Peyer's patch (tissue), 4 donors: ENCODE data around the gene POLR3A. TPM values are rescaled to one million over a fixed set of nuclear protein-coding genes. Genes with fewer than 3 reads are reported as not detected.

Experiments used
- DNase-seq, 3 donors: peaks; one replicate each; pipeline ENCODE4 v3.0.0-alpha.2; 2017 to 2019
- H3K27ac ChIP-seq, 4 donors: fragments of 200-600 bp; sonication (generic); one replicate each; pipeline ENCODE4 v1.5.1; 2016 to 2019
- H3K27me3 ChIP-seq, 2 donors: fragments of 200-600 bp; sonication (generic); one replicate each; pipeline ENCODE4 v1.5.1; 2019
- H3K36me3 ChIP-seq, 3 donors: fragments of 200-600 bp; sonication (generic); one replicate each; pipeline ENCODE4 v1.5.1; 2016 to 2019
- H3K4me1 ChIP-seq, 4 donors: fragments of 200-600 bp; sonication (generic); one replicate each; pipeline ENCODE4 v1.5.1; 2016 to 2019
- H3K4me3 ChIP-seq, 4 donors: fragments of 200-600 bp; sonication (generic); 1 replicate in 3 of 4; 2 replicates in 1 of 4; pipeline ENCODE4 v1.5.1; 2016 to 2019; ENCODE audit warnings: mild to moderate bottlenecking in 1 of 4
- H3K9me3 ChIP-seq, 4 donors: fragments of 200-600 bp; sonication (generic); one replicate each; pipeline ENCODE4 v1.5.1; 2016 to 2019; ENCODE audit warnings: mild to moderate bottlenecking in 1 of 4
- CTCF ChIP-seq, 6 experiments: fragments of 450-650 bp in 4 of 6; fragments of 200-600 bp in 2 of 6; sonication (generic) in 1 of 6; IDR thresholded peaks; one replicate each; pipeline ENCODE4 v1.5.1; 2017 to 2019; ENCODE audit warnings: antibody characterized with exemption in 6 of 6, mild to moderate bottlenecking in 3 of 6, moderate library complexity in 1 of 6
- POLR2A ChIP-seq, 2 donors: fragments of 450-650 bp; IDR thresholded peaks; one replicate each; pipeline ENCODE4 v1.5.1; 2017; ENCODE audit warnings: antibody characterized with exemption in 2 of 2, mild to moderate bottlenecking in 2 of 2, moderate library complexity in 2 of 2
- total RNA-seq, 4 donors: library from RNA; depleted of rRNA; stranded (reverse); fragments of >200 nt; gene quantifications; one replicate each; pipeline ENCODE4 v1.1.0, GENCODE V29; 2016

The POLR3A gene
- total RNA-seq, 4 donors from 2014 or later: 19.8 to 24.3 (median 22.2) TPM

- H3K27me3 ChIP-seq: no peaks in the 10 kb centered on the region
- no peaks in the 10 kb centered on the region for H3K36me3 ChIP-seq
- H3K27ac ChIP-seq: peak overlapping the region in 2 of 4 donors; percentile 75 to 88
- no peak for TF ChIP-seq CTCF (IDR thresholded peaks at IDR 0.05)
- TF ChIP-seq POLR2A (IDR thresholded peaks at IDR 0.05): no peak
- DNase-seq: no peak
- H3K4me1 ChIP-seq: peaks cover 0 to 34% (median 6%) of the 10 kb centered on the region in 4 donors
- peak overlapping the region; percentile 52 to 93 (median 61) for H3K4me3 ChIP-seq
- no peaks in the 10 kb centered on the region for H3K9me3 ChIP-seq
These were observed 101.7 kb downstream of the POLR3A start for GRCh38 chr10:77927402-77928246.

GRCh38 chr10:77926566-77927401 is 102.5 kb downstream of the POLR3A start, which contains the start of gene DLG5:
TSS of gene DLG5 (minus strand) at chr10:77926755. CDS start at chr10:77926520, 235 bp downstream.
- peaks cover 0 to 38% (median 6%) of the 10 kb centered on the region in 4 donors for H3K4me1 ChIP-seq
- DNase-seq: peak in 2 of 3 donors; percentile 75 to 82
- no peaks in the 10 kb centered on the region for H3K27me3 ChIP-seq
- H3K9me3 ChIP-seq: no peaks in the 10 kb centered on the region
- TF ChIP-seq POLR2A (IDR thresholded peaks at IDR 0.05): peak; percentile 24 to 52
- peak in 2 of 6 experiments; percentile 13 to 21 for TF ChIP-seq CTCF (IDR thresholded peaks at IDR 0.05)
- H3K36me3 ChIP-seq: no peaks in the 10 kb centered on the region
- H3K4me3 ChIP-seq: peak within 1 kb of the TSS; percentile 52 to 93 (median 61)
- peak within 1 kb of the TSS; percentile 62 to 88 (median 75) for H3K27ac ChIP-seq

- H3K27ac ChIP-seq: peak overlapping the region; percentile 62 to 88 (median 75)
- peak overlapping the region; percentile 52 to 93 (median 61) for H3K4me3 ChIP-seq
- no peaks in the 10 kb centered on the region for H3K9me3 ChIP-seq
- no peaks in the 10 kb centered on the region for H3K36me3 ChIP-seq
- H3K4me1 ChIP-seq: peaks cover 0 to 38% (median 6%) of the 10 kb centered on the region in 4 donors
- DNase-seq: peak in 2 of 3 donors; percentile 66 to 81
- peak in 3 of 6 experiments; percentile 16 to 22 (median 17) for TF ChIP-seq CTCF (IDR thresholded peaks at IDR 0.05)
- TF ChIP-seq POLR2A (IDR thresholded peaks at IDR 0.05): no peak
- no peaks in the 10 kb centered on the region for H3K27me3 ChIP-seq
These were observed 103.3 kb downstream of the POLR3A start for GRCh38 chr10:77925795-77926565.

- TF ChIP-seq CTCF (IDR thresholded peaks at IDR 0.05) (no peak), POLR2A (IDR thresholded peaks at IDR 0.05) (no peak)
- Histone ChIP-seq H3K27me3 (no peaks in the 10 kb centered on the region), H3K27ac (peak overlapping the region; percentile 62 to 88 (median 75)), H3K4me3 (peak overlapping the region; percentile 52 to 93 (median 61)), H3K4me1 (peaks cover 0 to 39% (median 6%) of the 10 kb centered on the region in 4 donors), H3K9me3 (no peaks in the 10 kb centered on the region), H3K36me3 (no peaks in the 10 kb centered on the region)
- no peak for DNase-seq
These were observed 103.9 kb downstream of the POLR3A start for GRCh38 chr10:77925410-77925794.
